GM12865 (cell line): Measurements from ENCODE around the gene UNC13B.

Experiments
- DNase-seq: peaks from one replicate; pipeline ENCODE4 v3.0.0; 2010; ENCODE audit warnings: low read depth
- H3K4me3 ChIP-seq: 2 replicates; pipeline ENCODE4 v1.5.1; 2011; ENCODE audit warnings: mild to moderate bottlenecking, low read depth, low read length, control low read depth
- TF ChIP-seq, protein P1 (sequence below): IDR thresholded peaks from 2 replicates; pipeline ENCODE4 v1.5.1; 2011; ENCODE audit warnings: low read length, control low read depth, low read depth, inconsistent platforms; ENCODE audit not compliant: insufficient read depth; ENCODE audit errors: missing control alignments

UNC13B gene

DNA sequence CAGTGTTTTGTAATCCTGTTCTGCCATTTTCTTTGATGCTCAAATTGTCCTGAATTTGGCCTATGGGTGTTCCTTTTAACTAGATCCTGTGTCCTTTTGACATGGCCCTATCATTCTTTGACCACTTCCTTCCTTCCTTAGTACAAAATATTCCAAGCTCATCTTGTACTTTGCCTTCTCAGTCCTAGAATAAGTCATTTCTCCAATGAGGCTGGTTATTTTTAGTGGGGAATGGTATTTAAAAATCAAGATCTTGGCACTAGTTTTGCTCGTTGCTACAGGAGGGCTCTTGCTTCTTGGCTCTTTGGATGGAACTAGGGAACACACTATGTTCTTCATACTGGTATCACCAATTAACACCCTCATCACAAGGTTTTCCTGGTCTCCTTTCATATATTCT lies 108.1 kb downstream of the UNC13B start:
- H3K4me3 ChIP-seq = no peak overlapping the region
- TF ChIP-seq, protein P1, sequence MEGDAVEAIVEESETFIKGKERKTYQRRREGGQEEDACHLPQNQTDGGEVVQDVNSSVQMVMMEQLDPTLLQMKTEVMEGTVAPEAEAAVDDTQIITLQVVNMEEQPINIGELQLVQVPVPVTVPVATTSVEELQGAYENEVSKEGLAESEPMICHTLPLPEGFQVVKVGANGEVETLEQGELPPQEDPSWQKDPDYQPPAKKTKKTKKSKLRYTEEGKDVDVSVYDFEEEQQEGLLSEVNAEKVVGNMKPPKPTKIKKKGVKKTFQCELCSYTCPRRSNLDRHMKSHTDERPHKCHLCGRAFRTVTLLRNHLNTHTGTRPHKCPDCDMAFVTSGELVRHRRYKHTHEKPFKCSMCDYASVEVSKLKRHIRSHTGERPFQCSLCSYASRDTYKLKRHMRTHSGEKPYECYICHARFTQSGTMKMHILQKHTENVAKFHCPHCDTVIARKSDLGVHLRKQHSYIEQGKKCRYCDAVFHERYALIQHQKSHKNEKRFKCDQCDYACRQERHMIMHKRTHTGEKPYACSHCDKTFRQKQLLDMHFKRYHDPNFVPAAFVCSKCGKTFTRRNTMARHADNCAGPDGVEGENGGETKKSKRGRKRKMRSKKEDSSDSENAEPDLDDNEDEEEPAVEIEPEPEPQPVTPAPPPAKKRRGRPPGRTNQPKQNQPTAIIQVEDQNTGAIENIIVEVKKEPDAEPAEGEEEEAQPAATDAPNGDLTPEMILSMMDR = no peak
- no peak for DNase-seq

DNA sequence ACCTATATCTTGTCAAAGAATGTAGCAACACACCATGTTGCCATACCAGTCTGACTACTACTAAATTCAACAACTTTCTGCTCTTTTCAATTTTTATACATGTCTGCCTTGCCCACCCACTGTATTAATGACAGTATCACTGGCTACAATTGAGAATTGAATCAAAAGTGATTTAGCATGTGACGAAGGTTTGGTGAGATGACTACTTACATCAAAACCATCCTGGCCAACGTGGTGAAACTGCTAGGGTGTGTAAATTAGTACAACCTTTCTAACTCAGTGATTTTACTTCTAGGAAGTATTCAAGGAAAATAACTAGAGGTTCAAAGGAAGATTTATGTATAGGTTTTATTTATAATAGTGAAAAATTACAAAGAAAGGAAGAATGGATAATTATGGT lies 109.8 kb downstream of the UNC13B start:
- H3K4me3 ChIP-seq = no peak overlapping the region
- TF ChIP-seq, protein P1 = no peak
- peak; percentile 31 for DNase-seq

DNA sequence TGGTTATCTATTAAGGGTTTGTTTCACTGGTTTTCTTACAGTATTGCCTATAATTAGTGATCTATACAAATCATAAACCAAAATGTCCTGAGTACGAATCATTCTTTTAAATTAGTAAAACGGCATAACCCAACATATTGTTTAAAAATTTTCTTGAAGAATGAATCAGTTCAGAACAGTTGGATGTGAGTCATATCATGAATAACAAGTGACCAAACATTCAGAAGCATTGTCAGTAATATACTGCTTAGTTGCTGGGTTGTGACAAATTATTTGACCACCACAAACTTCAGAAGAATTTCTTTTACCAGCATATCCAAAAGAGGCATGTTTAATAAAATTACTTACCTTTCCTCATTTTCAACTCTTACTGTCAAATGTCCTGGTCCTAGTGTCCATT lies 111.2 kb downstream of the UNC13B start:
- peak; percentile 24 for DNase-seq
- no peak overlapping the region for H3K4me3 ChIP-seq
- TF ChIP-seq, protein P1 = no peak

DNA sequence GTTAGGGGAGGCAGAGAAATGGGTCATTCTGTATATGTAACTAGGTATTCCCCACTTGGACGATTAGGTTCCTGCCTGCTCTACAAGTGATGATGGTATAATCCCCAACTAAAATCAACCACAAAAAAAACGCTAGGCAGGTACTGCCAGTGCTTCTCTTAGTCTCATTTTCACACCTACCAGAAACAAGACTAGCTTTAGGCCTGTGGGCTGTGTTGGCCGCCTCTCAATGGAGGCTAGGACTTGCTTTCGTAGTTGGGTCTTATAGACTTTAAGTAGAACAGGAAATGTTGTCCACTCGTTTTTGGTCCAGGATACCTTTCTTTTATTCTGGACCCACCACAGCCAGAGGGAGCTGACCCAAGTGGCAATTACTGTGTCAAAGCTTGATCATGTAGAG lies 111.8 kb downstream of the UNC13B start:
- H3K4me3 ChIP-seq = no peak overlapping the region
- peak; percentile 28 for DNase-seq
- TF ChIP-seq, protein P1 = no peak

DNA sequence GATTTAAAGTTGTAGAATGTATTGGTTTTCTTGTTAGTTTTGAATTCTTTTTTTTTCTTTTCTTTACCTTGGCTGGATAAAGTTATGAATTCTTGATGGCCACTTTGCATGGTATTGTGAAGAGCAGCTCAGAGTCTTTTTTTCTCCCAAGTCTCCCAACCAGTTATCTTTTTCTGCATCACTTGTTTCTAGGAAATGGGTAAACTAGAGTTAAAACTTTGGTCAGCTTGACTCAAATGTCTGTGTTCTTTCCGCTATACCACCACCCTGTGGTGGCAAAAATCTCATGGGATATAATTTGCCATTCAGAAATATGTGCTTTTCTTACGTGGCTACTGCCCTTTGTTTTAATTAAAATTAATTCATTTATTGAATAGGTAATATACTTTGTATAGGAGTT lies 113.2 kb downstream of the UNC13B start:
- H3K4me3 ChIP-seq = no peak overlapping the region
- DNase-seq = no peak
- TF ChIP-seq, protein P1 = no peak

DNA sequence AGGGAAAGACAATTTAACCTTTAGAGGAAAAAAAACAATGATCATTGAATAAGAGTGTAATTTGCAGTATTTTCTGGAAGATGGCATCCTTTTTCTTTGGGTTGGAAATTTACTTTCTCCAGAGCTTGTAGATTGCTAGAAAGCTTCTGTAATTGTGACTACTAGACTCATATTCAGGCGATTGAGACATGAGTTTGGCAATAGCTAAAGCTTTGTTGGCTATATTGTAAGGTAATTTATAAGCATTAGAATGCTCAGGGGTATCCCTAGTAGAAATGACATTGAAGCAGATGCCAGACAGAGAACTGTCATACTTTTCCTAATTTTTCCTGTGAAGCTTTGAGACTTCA lies 115.3 kb downstream of the UNC13B start:
- H3K4me3 ChIP-seq = no peak overlapping the region
- TF ChIP-seq, protein P1 = no peak
- DNase-seq = no peak

DNA sequence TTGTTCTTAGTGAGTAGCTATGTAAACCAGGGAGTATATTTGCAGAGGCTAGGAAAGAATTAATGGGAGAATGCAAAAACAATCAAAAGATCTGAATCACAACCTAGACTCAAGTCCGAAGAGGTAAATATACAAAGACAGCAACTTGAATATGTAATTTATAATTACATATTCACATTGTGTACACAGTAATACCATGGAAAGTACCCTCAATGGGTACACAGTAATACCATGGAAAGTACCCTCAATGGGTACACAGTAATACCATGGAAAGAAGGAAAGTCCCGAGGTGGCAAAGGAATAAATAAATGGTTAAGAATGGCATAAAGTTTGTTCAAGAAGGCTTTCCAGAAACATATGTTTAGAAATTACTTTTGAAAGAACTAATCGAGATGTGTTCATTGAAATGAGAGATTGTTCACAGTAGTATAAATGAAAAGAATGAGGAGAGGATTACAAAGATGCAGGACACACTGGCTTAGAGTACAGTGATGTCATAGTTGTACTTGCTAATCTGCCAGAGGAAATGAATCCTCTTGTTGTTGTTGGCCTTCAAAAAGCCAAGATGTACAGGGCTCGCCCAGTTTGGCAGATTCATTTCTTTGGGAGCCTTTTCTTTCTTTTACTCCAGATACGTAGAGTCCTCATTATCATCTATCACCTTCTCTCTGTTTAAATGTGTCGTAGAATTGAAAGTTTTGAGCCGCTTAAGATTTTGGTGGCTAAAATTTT lies 116.0 kb downstream of the UNC13B start:
- no peak for DNase-seq
- H3K4me3 ChIP-seq = no peak overlapping the region
- TF ChIP-seq, protein P1 = no peak
